Heart right ventricle (tissue), 16 donors: ENCODE measurements around the gene GRK1. TPM values are rescaled to one million over a fixed set of nuclear protein-coding genes. Genes with fewer than 3 reads are reported as not detected.

Experiments used
- ATAC-seq, 8 donors: fragments of 200-7000 bp; cut with Tn5 transposase; one replicate each; pipeline ENCODE4 v1.9.1; 2020; ENCODE audit warnings: mild to moderate bottlenecking in 8 of 8, moderate library complexity in 8 of 8, moderate number of reproducible peaks in 1 of 8
- DNase-seq, 2 donors: peaks; one replicate each; pipeline ENCODE4 v3.0.0-alpha.2; 2020
- H3K27ac ChIP-seq, 10 donors: fragments of 200-600 bp; sonication (generic) in 2 of 10; one replicate each; pipeline versions ENCODE4 v1.5.0 to v1.8.0; 2020 to 2022; ENCODE audit warnings: mild to moderate bottlenecking in 3 of 10
- H3K27me3 ChIP-seq, 7 donors: fragments of 200-600 bp; one replicate each; pipeline ENCODE4 v1.8.0; 2021 to 2022; ENCODE audit warnings: mild to moderate bottlenecking in 2 of 7
- H3K36me3 ChIP-seq, 9 donors: fragments of 200-600 bp; sonication (generic) in 1 of 9; one replicate each; pipeline versions ENCODE4 v1.5.0 to v1.8.0; 2020 to 2022; ENCODE audit warnings: mild to moderate bottlenecking in 2 of 9
- H3K4me1 ChIP-seq, 9 donors: fragments of 200-600 bp; sonication (generic) in 1 of 9; one replicate each; pipeline versions ENCODE4 v1.5.0 to v1.8.0; 2020 to 2022; ENCODE audit warnings: mild to moderate bottlenecking in 4 of 9
- H3K4me3 ChIP-seq, 10 donors: fragments of 200-600 bp; sonication (generic) in 2 of 10; one replicate each; pipeline versions ENCODE4 v1.5.0 to v1.8.0; 2020 to 2022; ENCODE audit warnings: mild to moderate bottlenecking in 7 of 10, moderate library complexity in 2 of 10
- H3K9me3 ChIP-seq, 11 donors: fragments of 200-600 bp in 10 of 11; sonication (generic) in 2 of 11; one replicate each; pipeline versions ENCODE4 v1.5.0 to v1.8.0; 2013 to 2022; ENCODE audit warnings: mild to moderate bottlenecking in 2 of 11, control low read depth in 1 of 11, moderate library complexity in 1 of 11
- WGBS, 2 donors: extraction: QIAGEN DNeasy Blood & Tissue Kit; methylation state at CpG; one replicate each; pipeline ENCODE4 v1.1.7; 2013; ENCODE audit warnings: inconsistent platforms in 1 of 2; 5-methylcytosine and 5-hydroxymethylcytosine counted together
- intact Hi-C, 10 donors: fragments of 100-400 bp; cut with DNase I; formaldehyde crosslinking; loops; one replicate each; pipeline versions ENCODE4 v1.11.1 to v1.14.2; 2022
- polyA plus RNA-seq, 2 donors: library from polyadenylated mRNA; stranded (reverse); fragments of 200-250 nt; gene quantifications; one replicate each; pipeline ENCODE4 v1.2.3, GENCODE V29; 2013
- total RNA-seq, 10 donors: library from RNA; stranded (reverse); fragmentation: NEBNext Ultra II Directional in 3 of 10; extraction: Animal tissue kit (Norgen Biotek cat#: 25700) in 3 of 10; gene quantifications; one replicate each; pipeline versions ENCODE4 v1.2.1 to v1.2.4, GENCODE V29; 2021 to 2023
- TF ChIP-seq, protein P1 (sequence below), 9 donors: fragments of 200-600 bp; sonication (generic) in 2 of 9; IDR thresholded peaks; one replicate each; pipeline versions ENCODE4 v1.5.0 to v1.8.0; 2021 to 2022; ENCODE audit warnings: antibody characterized with exemption in 9 of 9, mild to moderate bottlenecking in 5 of 9, moderate library complexity in 1 of 9
- donor health status: Arrhythmogenic right ventricular cardiomyopathy.
- donor health status: ischemic (EF 13 %, LVEDD 7.1; RV severe dilation, severe dysfunction).
- donor health status: healthy with polysubstance abuse.
- donor health status: DM: no; HTN: yes; CAD: no.
- donor health status: DM: no; HTN: no; CAD: no.
- donor health status: ischemic (EF 25% LVEDD 6.9; RV normal size, moderate dysfunction).
- donor health status: ischemic (EF 25% LVEDD 5.7; RV mildly dilated, moderate dysfunction).
- donor health status: healthy.
- donor health status: DM: yes; HTN: yes; CAD: no.
- donor health status: Ischemic cardiomyopathy.
- donor health status: ischemic (EF 35%, LVEDD 5.7; RV mildly dilated, moderate dysfunction).
- donor health status: nonischemic (EF 11% LVEDD 7.7; RV severe dilation, severe dysfunction).
- donor health status: DM: yes; HTN: yes; CAD: no.
- donor health status: PGD.
- donor health status: ischemic (EF 29% LVEDD 5.4; RV normal size, mild dysfunction).
- donor health status: nonischemic (EF 23%, LVEDD 6.1; RV moderate dilation, normal function).

Gene GRK1
- total and polyA plus RNA-seq, 12 donors = 0.01 to 0.79 (median 0.18) TPM; not detected in 4

DNA sequence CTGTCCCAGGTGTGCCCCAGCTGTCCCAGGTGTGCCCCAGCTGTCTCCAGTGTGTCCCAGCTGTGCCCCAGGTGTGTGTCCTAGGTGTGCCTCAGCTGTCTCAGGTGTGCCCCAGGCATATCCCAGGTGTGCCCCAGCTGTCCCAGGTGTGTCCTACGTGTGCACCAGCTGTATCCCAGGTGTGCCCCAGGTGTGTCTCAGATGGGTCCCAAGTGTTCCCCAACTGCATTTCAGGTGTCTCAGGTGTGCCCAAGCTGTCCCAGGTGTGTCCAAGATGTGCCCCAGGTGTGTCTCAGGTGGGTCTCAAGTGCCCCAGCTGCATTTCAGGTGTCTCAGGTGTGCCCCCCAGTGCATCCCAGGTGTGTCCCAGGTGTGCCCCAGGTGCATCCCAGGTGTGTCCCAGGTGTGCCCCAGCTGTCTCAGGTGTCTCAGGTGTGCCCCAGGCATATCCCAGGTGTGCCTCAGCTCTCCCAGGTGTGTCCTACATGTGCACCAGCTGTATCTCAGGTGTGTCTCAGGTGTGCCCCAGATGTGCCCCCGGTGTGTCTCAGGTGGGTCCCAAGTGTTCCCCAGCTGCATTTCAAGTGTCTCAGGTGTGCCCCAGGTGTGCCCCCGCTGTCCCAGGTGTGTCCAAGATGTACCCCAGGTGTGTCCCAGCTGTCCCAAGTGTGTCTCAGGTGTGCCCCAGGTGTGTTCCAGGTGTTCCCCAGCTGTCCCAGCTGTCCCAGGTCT lies 1.3 kb upstream of the GRK1 start:
- H3K36me3 ChIP-seq = no peaks in the 10 kb centered on the region
- peaks cover 0 to 20% (median 5%) of the 10 kb centered on the region in 11 donors for H3K9me3 ChIP-seq
- DNase-seq (no peak), ATAC-seq (peak in 2 of 8 donors; percentile 8 to 15)
- 88 to 96% methylated on average over 3 of the region's 3 CpGs for WGBS, 2 donors
- no peaks in the 10 kb centered on the region for H3K4me1 ChIP-seq
- H3K4me3 ChIP-seq = no peak overlapping the region
- H3K27ac ChIP-seq = no peak overlapping the region
- intact Hi-C loops = no loop called here
- no peaks in the 10 kb centered on the region for H3K27me3 ChIP-seq
- TF ChIP-seq, protein P1, sequence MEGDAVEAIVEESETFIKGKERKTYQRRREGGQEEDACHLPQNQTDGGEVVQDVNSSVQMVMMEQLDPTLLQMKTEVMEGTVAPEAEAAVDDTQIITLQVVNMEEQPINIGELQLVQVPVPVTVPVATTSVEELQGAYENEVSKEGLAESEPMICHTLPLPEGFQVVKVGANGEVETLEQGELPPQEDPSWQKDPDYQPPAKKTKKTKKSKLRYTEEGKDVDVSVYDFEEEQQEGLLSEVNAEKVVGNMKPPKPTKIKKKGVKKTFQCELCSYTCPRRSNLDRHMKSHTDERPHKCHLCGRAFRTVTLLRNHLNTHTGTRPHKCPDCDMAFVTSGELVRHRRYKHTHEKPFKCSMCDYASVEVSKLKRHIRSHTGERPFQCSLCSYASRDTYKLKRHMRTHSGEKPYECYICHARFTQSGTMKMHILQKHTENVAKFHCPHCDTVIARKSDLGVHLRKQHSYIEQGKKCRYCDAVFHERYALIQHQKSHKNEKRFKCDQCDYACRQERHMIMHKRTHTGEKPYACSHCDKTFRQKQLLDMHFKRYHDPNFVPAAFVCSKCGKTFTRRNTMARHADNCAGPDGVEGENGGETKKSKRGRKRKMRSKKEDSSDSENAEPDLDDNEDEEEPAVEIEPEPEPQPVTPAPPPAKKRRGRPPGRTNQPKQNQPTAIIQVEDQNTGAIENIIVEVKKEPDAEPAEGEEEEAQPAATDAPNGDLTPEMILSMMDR (IDR thresholded peaks at IDR 0.05) = no peak

DNA sequence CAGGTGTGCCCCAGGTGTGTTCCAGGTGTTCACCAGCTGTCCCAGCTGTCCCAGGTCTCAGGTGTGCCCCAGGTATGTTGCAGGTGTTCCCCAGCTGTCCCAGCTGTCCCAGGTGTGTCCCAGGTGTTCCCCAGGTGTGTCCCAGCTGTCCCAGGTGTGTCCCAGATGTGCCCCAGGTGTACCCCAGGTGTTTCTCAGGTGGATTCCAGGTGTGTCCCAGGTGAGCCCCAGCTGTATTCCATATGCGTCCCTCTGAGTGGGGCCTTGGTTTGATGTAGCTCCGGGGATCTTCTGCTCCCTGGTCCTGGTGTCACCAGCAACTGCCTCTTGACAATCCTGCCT lies 719 bp upstream of the GRK1 start:
- H3K4me1 ChIP-seq = no peaks in the 10 kb centered on the region
- H3K27ac ChIP-seq = no peak overlapping the region
- H3K36me3 ChIP-seq = no peaks in the 10 kb centered on the region
- intact Hi-C loops = no loop called here
- TF ChIP-seq, protein P1 (IDR thresholded peaks at IDR 0.05) = no peak
- no peak overlapping the region for H3K4me3 ChIP-seq
- DNase-seq (no peak), ATAC-seq (peak in 1 of 8 donors; percentile 14)
- 85 to 95% methylated on average over 2 of the region's 2 CpGs for WGBS, 2 donors
- H3K27me3 ChIP-seq = no peaks in the 10 kb centered on the region
- H3K9me3 ChIP-seq = peaks cover 0 to 14% (median 2%) of the 10 kb centered on the region in 11 donors

DNA sequence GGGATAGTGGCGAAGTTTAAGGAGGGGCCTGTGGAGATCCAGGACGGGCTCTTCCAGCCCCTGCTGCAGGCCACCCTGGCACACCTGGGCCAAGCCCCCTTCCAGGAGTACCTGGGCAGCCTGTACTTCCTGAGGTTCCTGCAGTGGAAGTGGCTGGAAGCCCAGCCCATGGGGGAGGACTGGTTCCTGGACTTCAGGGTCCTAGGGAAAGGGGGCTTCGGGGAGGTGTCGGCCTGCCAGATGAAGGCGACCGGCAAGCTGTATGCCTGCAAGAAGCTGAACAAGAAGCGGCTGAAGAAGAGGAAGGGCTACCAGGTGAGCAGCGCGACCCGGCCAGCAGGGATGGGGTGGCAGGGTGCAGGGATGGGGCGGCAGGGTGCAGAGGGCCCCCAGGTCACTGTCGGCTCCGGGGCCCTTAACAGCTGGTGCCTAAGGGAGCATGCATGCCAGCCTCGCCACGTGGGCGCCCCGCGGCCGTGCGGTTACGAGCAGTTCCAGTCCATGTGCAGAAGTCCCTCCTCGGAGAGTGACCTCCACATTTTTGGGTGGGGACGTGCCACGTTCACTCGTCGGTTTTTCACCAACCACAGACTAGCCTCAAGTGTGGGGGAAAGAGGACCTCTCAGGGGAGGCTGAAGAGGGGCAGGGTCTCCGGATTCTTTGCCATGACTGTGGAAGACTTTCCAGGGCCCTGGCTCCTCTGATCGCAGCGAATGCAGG lies 912 bp downstream of the GRK1 start:
- Histone ChIP-seq H3K27ac (no peak overlapping the region), H3K4me1 (no peaks in the 10 kb centered on the region), H3K36me3 (no peaks in the 10 kb centered on the region), H3K9me3 (no peaks in the 10 kb centered on the region), H3K27me3 (no peaks in the 10 kb centered on the region), H3K4me3 (no peak overlapping the region)
- no peak for DNase-seq
- TF ChIP-seq, protein P1 (IDR thresholded peaks at IDR 0.05) = no peak
- 90 to 94% methylated on average over 29 of the region's 29 CpGs for WGBS, 2 donors
- ATAC-seq = no peak
- intact Hi-C loops = no loop called here

DNA sequence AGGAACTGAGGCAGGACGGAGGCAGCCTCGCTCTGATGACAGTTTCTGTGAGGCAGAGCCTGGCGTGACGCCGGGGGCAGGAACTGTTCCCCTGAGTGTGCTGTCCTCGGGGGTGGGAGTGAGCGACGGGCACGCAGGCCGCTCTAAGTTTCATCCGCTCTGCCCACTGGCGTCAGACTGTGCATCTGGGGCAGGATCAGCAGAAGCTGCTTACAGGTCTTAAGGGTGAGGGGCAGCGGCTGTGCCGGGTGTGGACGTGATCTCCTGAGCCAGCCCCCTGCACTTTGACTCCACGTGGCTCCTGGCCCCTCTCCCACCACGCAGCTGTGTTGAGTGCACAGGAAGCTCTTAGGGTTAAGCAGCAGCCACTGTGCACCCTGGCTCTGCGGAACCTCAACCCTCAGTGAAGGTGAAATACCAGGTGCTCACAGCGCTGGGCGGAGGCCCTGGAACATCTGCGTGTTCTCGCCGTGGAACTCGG lies 1.5 kb downstream of the GRK1 start:
- intact Hi-C loops = no loop called here
- no peak overlapping the region for H3K27ac ChIP-seq
- no peak for DNase-seq
- TF ChIP-seq, protein P1 (IDR thresholded peaks at IDR 0.05) = no peak
- no peaks in the 10 kb centered on the region for H3K36me3 ChIP-seq
- ATAC-seq = no peak
- WGBS, 2 donors = 76 to 77% methylated on average over 24 of the region's 24 CpGs
- H3K9me3 ChIP-seq = no peaks in the 10 kb centered on the region
- H3K4me3 ChIP-seq = no peak overlapping the region
- H3K4me1 ChIP-seq = no peaks in the 10 kb centered on the region
- no peaks in the 10 kb centered on the region for H3K27me3 ChIP-seq
